KOPT-K1 (cell line): ENCODE results near the gene CNTN5.
"Not testable (repeated sequence)": the region's sequence is repeated elsewhere in the genome, so short reads cannot be mapped to it uniquely, and the experiment has no call there.

Source experiments
- H3K27ac ChIP-seq: fragments of 200-600 bp; sonication (generic); 2 replicates; pipeline ENCODE4 v1.5.1; 2016; ENCODE audit warnings: antibody characterized with exemption, mild to moderate bottlenecking, low read depth, low read length; ENCODE audit not compliant: poor library complexity, severe bottlenecking
- H3K36me3 ChIP-seq: fragments of 200-600 bp; sonication (generic); 2 replicates; pipeline ENCODE4 v1.5.1; 2017; ENCODE audit warnings: antibody characterized with exemption, mild to moderate bottlenecking, low read length, moderate library complexity; ENCODE audit not compliant: insufficient read depth
- H3K9me3 ChIP-seq: fragments of 200-600 bp; sonication (generic); 2 replicates; pipeline ENCODE4 v1.5.1; 2017; ENCODE audit warnings: antibody characterized with exemption, low read length, mild to moderate bottlenecking; ENCODE audit not compliant: insufficient read depth, poor library complexity, severe bottlenecking

The CNTN5 gene

DNA sequence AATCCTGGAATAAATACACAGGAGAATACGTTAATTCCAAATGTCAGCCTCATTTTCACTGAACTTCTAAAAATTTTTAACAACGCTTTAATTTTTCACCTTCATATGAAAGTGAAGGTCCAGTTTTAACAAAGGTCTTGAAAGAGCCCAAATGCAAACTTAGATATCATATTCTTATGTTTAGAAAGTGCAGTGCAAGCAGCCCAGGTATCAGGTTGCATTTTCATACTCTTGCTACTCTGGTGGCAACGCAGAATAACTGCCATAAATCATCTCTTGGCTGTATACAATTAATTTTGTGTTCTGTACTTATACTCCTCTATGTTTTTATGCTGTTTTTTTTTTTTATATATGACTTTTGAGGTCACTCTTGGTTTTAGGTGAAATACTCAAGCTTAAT lies 1169.6 kb downstream of the CNTN5 start:
- Histone ChIP-seq H3K27ac (no peak overlapping the region), H3K36me3 (no peaks in the 10 kb centered on the region), H3K9me3 (no peaks in the 10 kb centered on the region)

DNA sequence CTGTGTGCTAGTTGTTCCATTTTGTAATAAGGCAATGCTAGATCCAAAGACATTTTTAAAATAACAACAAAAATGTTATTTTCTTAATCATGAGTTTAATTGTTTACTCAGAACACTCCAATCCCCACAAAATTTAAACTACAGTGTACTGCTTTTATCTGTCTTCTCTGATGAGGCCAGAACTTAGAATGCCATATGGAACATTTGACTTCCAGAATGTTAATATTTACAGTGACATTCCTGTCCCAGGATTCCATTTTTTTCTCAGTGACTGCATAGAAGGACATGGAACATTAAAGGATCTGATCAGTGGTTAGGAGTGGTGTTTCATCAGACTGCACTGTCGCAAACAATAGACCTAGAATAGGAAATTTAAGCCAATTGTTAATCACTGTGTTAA lies 1171.4 kb downstream of the CNTN5 start:
- no peaks in the 10 kb centered on the region for H3K36me3 ChIP-seq
- H3K27ac ChIP-seq = no peak overlapping the region
- H3K9me3 ChIP-seq = no peaks in the 10 kb centered on the region

DNA sequence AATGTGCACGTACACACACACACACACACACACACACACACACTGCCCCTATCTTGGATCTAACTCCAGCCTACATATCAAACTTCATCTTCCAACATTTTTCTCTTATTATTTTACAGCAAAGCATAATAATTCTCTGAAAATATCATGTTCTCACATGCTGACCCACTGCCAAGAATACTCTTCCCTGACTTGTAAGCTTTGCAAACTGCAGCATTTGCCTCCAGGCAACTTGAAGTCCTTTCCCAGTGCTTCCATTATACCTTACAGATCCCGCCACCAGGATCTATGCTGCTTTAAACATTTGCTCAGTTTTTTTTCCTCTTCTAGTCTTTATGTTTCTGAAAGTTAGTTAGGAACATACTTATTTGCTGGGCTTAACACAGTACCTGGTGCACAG lies 1183.0 kb downstream of the CNTN5 start:
- Histone ChIP-seq H3K36me3 (no peaks in the 10 kb centered on the region), H3K9me3 (no peaks in the 10 kb centered on the region), H3K27ac (no peak overlapping the region)

DNA sequence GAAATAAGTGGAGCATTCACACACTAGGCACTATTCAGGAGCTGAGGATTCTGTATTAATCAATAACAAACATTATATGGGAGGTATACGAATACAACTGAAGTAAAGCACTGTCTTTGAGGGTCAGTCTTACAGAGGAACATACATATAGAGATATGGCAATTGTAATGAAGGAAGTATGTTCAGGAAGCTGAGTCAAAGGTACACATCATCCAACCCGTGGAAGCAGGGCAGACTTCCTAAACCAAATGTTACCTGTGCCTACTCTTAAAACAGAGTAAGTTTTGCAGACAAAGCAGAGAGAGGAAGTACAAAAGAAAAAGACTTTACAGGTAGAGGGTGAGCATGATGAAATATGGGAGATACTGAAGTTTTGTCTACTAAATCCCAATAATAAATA lies 1185.2 kb downstream of the CNTN5 start:
- H3K27ac ChIP-seq = no peak overlapping the region
- H3K36me3 ChIP-seq = no peaks in the 10 kb centered on the region
- H3K9me3 ChIP-seq = no peaks in the 10 kb centered on the region

DNA sequence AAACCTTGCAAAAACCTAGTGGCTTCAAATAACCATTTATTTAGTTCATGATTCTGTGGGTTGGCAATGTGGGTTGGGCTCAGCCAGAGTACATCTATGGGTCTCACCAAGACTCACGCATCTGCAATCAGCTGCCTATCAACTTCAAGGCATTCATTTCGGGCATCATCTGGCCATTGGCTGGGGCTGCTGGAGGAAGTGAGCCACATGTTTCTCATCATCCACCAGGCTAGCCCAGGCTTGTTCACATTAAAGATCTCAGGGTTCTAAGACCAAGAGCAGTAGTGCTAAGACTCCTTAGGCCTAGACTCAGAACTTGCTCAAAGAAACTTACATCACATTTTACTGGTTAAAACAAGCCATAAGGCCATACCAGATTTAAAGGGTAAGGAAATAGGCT lies 1187.5 kb downstream of the CNTN5 start:
- Histone ChIP-seq H3K36me3 (no peaks in the 10 kb centered on the region), H3K9me3 (no peaks in the 10 kb centered on the region), H3K27ac (no peak overlapping the region)

DNA sequence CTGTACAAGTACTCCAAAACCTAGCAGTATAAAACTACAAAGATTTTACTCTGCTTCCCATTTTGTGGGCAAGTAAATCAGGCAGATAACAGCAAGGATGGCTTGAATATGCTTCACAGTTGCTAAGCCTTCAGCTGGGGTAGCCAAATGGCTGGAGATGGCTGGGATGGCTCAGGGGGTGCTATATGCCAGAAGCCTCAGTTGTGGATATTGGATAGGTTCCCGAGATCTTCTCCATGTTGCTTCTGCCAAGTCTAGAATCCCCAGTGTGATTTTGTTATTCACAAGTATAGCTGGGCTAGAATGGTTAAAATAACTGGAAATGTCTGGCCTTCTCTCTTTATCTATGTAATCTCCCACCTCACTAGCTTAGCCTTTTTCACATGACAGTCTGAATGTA lies 1194.0 kb downstream of the CNTN5 start:
- no peaks in the 10 kb centered on the region for H3K36me3 ChIP-seq
- H3K27ac ChIP-seq = no peak overlapping the region
- no peaks in the 10 kb centered on the region for H3K9me3 ChIP-seq

DNA sequence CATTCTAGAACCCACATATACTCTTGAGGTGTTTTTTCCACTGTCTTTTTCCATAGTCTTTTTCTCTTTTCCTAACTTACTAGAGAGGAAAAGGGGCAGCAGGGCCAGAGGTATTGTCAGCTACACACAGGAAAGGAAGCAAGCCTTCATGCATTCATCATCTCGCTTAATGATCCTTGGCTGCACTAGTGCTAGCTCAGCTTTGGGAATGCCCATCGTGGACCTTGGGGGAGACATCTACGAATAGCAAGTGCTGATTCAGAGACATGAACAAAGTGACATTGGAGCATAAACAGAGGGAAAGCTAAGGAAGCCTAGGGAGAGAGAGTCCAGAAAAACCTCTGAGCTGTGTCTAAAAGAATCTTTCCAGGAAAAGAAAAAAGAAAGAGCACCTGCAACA lies 1200.1 kb downstream of the CNTN5 start:
- H3K36me3 ChIP-seq = no peaks in the 10 kb centered on the region
- no peaks in the 10 kb centered on the region for H3K9me3 ChIP-seq
- no peak overlapping the region for H3K27ac ChIP-seq

DNA sequence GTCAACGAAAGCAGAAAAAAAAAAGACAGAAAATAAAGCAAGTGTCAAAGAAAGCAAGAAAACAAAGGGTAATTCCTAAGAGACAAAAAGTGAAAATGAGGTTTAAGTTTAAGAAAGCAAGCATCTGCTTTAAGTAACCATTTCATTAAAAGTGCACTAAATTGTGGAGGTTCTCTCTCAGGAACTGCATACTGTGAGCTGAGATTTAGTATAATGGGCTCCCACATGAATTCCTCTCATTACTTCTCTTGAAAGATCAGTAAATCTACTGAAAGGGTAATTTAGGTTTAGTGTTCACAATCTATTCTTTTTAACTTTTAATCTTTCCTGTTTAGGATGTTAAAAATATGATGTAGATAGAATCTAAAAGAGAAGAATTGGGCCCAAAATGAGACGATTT lies 1201.0 kb downstream of the CNTN5 start:
- Histone ChIP-seq H3K27ac (no peak overlapping the region), H3K9me3 (no peaks in the 10 kb centered on the region), H3K36me3 (no peaks in the 10 kb centered on the region)

DNA sequence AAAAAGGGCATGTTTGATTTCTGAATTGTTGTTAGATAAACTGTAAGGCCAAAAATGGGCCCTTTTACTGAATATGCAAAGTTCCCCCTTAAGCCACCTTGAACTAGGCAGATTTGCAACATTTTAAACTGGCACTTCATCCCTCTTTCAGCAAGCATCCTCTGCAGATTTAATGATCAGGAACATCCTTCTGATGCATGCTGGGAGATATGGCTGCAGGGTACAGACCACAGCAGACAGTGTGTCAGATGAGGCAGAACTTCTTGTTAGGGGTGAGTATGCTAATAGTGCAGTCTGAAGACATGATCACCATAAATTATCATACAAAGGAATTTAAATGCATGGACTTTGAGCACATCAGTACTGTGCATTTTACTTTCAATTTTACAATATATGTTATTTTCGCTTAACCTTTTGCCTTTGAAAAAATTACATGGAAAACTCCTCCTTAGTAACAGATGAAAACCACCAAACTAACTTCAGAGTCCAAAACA lies 1203.8 kb downstream of the CNTN5 start:
- H3K27ac ChIP-seq = no peak overlapping the region
- H3K9me3 ChIP-seq = no peaks in the 10 kb centered on the region
- no peaks in the 10 kb centered on the region for H3K36me3 ChIP-seq

DNA sequence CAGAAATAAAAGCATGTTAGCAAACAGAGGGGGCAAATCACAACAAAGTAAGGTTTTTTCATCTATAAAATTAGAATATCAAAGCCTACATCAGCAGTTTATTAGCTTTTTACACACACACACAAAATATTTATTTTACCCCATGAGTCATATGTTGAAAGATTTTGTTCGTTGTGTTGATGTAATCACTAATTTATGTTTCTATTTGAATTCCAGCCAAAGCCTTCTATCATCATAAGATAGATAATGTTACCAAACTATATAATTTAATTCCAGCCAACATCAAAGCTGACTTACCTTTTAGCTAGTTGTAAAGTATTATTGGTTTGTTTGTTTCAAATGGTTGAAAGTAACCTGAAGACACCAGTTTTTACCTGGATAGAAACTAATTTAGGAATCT lies 1208.3 kb downstream of the CNTN5 start:
- Histone ChIP-seq H3K36me3 (no peaks in the 10 kb centered on the region), H3K27ac (no peak overlapping the region), H3K9me3 (no peaks in the 10 kb centered on the region)

DNA sequence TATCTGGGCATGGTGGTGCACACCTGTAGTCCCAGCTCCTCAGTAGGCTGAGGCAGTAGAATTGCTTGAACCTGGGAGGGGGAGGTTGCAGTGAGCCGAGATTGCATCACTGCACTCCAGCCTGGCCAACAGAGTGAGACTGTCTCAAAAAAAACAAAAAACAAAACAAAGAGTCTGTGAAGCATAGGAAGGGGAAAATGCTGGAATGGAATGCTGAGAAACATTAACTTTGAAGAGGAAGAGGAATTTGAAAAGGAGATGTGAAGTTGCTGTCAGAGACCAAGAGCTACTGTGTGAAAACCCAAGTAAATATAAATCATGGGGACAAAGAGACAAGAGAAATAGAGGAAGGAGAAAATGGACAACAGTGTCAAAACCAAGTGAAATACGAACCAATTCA lies 1211.3 kb downstream of the CNTN5 start:
- Histone ChIP-seq H3K36me3 (no peaks in the 10 kb centered on the region), H3K9me3 (no peaks in the 10 kb centered on the region), H3K27ac (no peak overlapping the region)

DNA sequence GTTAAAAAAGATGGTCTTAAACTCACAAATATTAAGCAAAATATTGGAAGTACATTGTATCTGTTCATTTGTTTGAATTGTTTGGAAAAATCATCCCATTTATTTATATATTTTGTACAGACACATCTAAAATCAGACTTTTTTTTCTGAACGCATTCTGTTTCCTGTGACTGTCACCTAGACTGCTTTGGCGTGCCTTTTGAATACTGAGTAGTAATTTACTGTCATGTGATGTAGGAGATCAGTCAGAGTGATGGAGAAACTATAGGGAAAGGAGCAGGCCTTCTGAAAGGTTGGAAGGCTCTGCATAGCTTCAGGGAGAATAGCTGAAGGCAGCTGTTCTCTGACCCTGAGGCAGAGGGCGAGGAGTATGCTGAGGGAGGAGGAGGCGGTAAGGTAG lies 1214.3 kb downstream of the CNTN5 start:
- H3K9me3 ChIP-seq = no peaks in the 10 kb centered on the region
- H3K27ac ChIP-seq = no peak overlapping the region
- H3K36me3 ChIP-seq = no peaks in the 10 kb centered on the region

DNA sequence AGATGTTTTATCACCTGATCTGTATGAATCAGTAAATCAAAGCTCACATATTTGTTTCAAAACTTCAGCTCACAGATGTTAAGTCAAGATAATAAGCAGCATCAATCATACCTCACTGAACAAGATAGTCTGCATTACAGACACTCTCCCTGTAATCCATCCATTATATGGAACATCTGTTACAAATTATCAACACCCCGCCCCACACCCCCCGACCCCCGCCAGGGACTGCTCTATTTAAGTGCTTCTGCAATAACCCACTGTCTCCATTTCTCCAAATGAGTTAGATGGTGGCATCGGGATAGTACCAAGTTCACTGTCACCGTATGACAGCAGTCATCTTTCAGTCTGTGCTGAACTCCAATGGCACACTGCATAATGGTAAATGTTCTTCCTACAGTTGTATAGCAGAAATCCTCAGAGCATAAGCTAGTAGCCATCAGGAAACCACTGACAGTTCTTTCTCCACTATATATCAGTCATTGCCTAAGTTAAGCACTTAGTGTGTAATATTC lies 1219.3 kb downstream of the CNTN5 start:
- H3K9me3 ChIP-seq = no peaks in the 10 kb centered on the region
- H3K27ac ChIP-seq = no peak overlapping the region
- no peaks in the 10 kb centered on the region for H3K36me3 ChIP-seq

DNA sequence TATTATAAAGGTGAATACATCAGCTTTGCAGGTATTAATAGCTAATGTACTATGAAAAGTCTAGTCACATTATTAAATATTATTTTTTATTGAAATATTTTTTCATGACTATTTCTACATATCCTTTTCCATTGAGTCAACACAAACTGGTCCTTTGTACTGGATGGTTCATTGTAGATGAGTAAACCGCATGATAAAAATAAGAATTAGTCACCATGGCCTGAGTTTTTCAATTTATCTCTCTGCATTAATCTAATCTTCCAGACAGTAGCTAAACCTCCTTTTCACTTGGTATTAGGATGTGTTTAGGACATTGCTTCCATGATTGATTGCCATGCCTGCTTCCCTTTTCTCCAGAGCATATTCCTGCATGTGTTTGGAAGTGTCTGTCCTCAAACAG lies 1227.0 kb downstream of the CNTN5 start:
- no peak overlapping the region for H3K27ac ChIP-seq
- no peaks in the 10 kb centered on the region for H3K36me3 ChIP-seq
- H3K9me3 ChIP-seq = no peaks in the 10 kb centered on the region

DNA sequence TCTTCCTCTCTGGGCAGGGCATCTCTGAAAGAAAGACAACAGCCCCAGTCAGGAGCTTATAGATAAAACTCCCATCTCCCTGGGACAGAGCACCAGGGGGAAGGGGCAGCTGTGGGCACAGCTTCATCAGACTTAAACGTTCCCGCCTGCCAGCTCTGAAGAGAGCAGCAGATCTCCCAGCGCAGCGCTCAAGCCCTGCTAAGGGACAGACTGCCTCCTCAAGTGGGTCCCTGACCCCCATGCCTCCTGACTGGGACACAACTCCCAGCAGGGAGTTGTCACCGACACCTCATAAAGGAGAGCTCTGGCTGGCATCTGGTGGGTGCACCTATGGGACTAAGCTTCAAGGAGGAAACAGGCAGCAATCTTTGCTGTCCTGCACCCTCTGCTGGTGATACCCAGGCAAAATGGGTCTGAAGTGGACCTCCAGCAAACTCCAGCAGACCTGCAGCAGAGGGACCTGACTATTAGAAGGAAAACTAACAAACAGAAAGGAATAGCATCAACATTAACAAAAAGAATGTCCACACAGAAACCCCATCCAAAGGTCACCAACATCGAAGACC lies 1236.6 kb downstream of the CNTN5 start:
- not testable (repeated sequence) for H3K9me3 ChIP-seq, H3K36me3 ChIP-seq, H3K27ac ChIP-seq

DNA sequence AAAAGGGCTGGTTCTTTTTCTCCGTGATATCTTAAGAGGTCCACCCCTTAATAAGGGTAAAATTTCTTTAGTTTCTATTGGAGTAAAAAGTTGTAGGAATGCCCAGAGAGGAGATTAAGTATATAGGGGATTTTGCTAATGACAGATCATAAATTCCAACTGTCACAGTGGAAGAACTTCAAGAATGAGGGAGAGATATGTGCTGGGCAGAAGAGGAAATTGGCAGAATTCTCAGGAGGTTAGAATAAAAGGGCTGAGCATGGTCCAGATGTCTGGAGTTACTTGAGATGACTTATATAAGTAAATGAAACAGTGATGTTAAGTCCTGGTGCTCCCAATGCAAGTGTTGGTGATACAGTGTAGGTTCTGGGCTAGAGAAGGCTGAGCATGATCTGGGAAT lies 1248.8 kb downstream of the CNTN5 start:
- no peak overlapping the region for H3K27ac ChIP-seq
- no peaks in the 10 kb centered on the region for H3K36me3 ChIP-seq
- no peaks in the 10 kb centered on the region for H3K9me3 ChIP-seq
